GM20000 (cell line): ENCODE measurements around the gene PLEKHG4.

ENCODE experiments used
- DNase-seq: peaks from one replicate; pipeline ENCODE4 v3.0.0; 2012; ENCODE audit warnings: low spot score
- TF ChIP-seq, protein P1 (sequence below): IDR thresholded peaks from 2 replicates; pipeline ENCODE4 v1.5.1; 2012; ENCODE audit warnings: mild to moderate bottlenecking, control low read depth; ENCODE audit errors: extremely low read depth, missing control alignments

The PLEKHG4 gene

DNA sequence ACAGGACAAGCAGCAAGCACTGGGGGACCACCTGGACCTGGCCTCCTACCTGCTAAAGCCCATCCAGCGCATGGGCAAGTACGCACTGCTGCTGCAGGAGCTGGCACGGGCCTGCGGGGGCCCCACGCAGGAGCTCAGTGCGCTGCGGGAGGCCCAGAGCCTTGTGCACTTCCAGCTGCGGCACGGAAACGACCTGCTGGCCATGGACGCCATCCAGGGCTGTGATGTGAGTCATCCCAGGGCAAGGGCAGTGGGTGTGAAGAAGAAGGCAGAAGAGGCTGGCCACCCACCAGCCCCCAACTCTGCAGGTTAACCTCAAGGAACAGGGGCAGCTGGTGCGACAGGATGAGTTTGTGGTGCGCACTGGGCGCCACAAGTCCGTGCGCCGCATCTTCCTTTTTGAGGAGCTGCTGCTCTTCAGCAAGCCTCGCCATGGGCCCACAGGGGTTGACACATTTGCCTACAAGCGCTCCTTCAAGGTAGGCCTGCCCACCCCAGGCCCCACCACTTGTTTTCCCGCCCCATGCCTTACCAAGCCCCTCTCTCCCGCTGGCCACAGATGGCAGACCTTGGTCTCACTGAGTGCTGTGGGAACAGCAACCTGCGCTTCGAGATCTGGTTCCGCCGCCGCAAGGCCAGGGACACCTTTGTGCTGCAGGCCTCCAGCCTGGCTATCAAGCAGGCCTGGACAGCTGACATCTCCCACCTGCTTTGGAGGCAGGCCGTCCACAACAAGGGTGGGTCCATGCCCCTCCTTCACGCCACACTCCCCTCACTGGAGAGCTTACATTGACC, 7.3 kb downstream of the PLEKHG4 start:
- DNase-seq: no peak
- TF ChIP-seq, protein P1, sequence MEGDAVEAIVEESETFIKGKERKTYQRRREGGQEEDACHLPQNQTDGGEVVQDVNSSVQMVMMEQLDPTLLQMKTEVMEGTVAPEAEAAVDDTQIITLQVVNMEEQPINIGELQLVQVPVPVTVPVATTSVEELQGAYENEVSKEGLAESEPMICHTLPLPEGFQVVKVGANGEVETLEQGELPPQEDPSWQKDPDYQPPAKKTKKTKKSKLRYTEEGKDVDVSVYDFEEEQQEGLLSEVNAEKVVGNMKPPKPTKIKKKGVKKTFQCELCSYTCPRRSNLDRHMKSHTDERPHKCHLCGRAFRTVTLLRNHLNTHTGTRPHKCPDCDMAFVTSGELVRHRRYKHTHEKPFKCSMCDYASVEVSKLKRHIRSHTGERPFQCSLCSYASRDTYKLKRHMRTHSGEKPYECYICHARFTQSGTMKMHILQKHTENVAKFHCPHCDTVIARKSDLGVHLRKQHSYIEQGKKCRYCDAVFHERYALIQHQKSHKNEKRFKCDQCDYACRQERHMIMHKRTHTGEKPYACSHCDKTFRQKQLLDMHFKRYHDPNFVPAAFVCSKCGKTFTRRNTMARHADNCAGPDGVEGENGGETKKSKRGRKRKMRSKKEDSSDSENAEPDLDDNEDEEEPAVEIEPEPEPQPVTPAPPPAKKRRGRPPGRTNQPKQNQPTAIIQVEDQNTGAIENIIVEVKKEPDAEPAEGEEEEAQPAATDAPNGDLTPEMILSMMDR: no peak

DNA sequence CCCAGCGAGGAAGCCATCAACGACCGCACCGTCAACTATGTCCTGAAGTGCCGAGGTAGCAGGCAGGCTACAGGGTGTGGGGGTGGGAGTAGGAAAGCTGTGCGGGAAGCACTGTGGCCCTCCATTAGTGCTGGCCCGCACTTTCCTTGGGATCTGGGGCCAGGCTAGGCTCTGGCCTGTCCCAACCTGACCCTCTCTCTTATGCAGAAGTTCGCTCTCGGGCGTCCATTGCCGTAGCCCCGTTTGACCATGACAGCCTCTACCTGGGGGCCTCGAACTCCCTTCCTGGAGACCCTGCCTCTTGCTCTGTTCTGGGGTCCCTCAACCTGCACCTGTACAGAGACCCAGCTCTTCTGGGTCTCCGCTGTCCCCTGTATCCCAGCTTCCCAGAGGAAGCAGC, 8.6 kb downstream of the PLEKHG4 start:
- TF ChIP-seq, protein P1: no peak
- DNase-seq: no peak

DNA sequence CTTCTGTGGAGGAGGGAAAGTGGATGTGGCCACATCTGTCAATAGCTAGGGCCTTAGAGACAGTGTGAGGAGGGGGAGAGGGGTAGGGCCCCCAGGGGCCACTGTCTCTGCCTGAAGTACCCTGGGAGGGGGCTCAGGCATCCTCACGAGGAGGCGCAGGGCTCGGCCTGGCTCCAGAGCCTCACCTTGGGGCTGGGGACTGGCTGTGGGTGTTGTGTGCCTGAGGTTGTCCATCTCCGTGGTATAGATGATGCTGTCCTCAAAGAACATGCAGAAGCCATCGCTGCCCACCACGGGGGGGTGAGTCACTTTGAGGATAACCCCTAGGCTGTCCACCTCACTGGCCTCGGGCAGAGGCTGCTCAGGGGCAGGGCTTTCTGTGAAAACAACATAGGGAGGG, 12.1 kb downstream of the PLEKHG4 start:
- TF ChIP-seq, protein P1: no peak

DNA sequence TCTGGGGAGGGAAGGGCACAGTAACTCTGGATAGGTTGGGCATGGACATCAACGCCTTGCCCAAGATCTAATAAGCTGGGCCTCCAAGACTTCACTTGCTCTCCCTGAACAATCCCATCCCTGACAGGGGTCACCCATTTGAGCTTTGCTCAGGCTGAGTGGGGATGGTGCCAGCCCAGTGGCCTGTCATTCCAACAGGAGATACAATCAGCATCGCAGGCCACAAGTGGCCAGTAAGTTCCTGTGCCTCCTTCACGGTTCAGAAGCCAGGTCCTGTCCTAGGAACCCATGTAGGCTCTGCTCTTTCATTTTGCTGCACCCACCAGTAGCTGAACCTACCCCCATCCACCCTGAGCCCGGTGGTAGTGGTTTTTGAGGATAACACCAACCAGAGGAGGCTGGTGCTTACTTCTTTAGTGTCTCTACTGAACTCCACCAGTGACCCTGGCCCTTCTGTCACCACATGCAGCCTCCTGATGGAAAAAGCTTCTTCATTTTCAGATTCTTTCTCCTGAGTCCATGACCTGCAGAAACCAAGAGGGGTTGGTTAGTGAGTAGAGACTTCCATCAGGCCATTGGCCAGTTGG, 14.9 kb downstream of the PLEKHG4 start:
- DNase-seq: no peak
- TF ChIP-seq, protein P1: no peak

More for the DNA sequence above, 12.1 kb downstream of the PLEKHG4 start:
- no peak for DNase-seq

DNA sequence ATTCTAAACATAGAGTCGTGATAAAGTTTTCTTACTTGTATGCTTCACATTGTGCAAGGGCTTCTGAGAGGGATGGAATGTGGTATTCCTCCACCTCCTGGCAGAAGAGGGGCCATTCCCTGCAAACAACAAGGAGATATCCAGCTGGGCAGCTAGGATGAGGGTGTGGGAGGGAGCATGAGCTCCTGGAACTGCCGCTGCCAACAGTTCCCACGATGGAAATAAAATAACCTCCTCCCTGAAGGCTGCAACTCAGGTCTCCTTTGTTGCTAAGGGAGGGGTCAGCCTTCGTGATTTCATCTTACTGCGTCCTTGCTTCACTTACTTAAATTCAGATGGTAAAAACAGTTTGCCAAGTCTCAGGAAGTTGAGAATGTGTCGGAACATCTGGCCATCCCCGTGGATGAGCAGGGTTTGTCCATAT, 15.6 kb downstream of the PLEKHG4 start:
- TF ChIP-seq, protein P1: no peak
- no peak for DNase-seq

DNA sequence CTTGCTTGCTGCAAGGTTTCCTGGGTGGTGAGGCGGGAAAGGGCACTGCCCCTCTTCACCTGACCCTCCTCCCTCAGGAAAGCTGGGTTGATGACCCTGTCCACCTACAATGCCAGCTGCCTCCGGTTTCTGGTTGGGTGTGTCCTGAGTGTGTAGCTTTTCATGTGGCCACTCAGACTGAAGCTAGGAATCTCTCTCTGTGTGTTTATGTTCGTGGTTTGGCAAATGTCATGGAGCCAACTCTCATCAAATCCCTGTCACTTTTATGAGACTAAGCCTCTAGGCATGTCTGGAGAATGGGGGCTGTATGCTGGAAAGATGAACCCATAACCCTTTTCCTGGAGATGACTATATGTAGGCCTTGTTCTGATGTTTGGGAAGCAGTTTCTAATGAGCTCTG, 17.1 kb downstream of the PLEKHG4 start:
- no peak for DNase-seq
- TF ChIP-seq, protein P1: no peak

DNA sequence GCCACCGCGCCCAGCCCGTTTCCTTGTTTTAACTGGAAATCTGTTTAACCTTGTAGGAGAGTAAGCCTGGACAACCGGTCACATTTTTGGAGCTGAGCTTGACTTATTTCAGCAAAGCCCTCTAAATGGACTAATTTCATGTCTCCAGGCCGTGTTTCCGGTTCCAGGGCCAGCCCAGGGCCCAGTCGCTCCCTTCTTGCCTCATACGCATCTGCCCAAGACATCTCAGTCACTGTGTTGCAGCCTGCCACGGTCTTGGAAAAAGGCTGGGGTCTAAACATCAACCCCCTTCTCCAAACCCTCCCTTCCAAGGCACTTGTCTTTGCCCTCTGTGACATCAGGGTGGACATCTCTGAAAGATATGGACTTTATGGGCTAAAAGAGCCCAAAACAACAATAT, 18.9 kb downstream of the PLEKHG4 start:
- no peak for DNase-seq
- TF ChIP-seq, protein P1: no peak
